Eye (tissue), 1 donor: ENCODE measurements around the gene GID8.

ENCODE experiments used
- DNase-seq: peaks from one replicate; pipeline ENCODE4 v3.0.0-alpha.2; 2015

The GID8 gene

GRCh38 chr20:62959101-62959971 is 21.4 kb downstream of the GID8 start:
- no peak for DNase-seq

GRCh38 chr20:62959998-62960436 is 22.1 kb downstream of the GID8 start:
- DNase-seq, result no peak

- DNase-seq, result peak; percentile 75
These were observed 22.7 kb downstream of the GID8 start for GRCh38 chr20:62960446-62961309.

GRCh38 chr20:62961310-62961783 is 23.4 kb downstream of the GID8 start:
- DNase-seq, result peak; percentile 57

- no peak for DNase-seq
These were observed 23.9 kb downstream of the GID8 start for GRCh38 chr20:62961799-62962198.

GRCh38 chr20:62962221-62962879 is 24.4 kb downstream of the GID8 start:
- no peak for DNase-seq

- no peak for DNase-seq
These were observed 25.1 kb downstream of the GID8 start for GRCh38 chr20:62962891-62963613.

GRCh38 chr20:62963614-62964397 is 25.9 kb downstream of the GID8 start:
- no peak for DNase-seq

GRCh38 chr20:62964700-62965099 is 26.8 kb downstream of the GID8 start:
- DNase-seq, result no peak

GRCh38 chr20:62965363-62965771 is 27.4 kb downstream of the GID8 start:
- DNase-seq, result no peak

- DNase-seq, result no peak
These were observed 28.5 kb downstream of the GID8 start for GRCh38 chr20:62966212-62967148.

GRCh38 chr20:62967149-62967501 is 29.2 kb downstream of the GID8 start:
- no peak for DNase-seq

GRCh38 chr20:62967628-62968351 is 29.8 kb downstream of the GID8 start:
- no peak for DNase-seq

- DNase-seq, result no peak
These were observed 30.6 kb downstream of the GID8 start for GRCh38 chr20:62968378-62969178.

GRCh38 chr20:62969179-62969760 is 31.3 kb downstream of the GID8 start:
- no peak for DNase-seq

GRCh38 chr20:62969939-62970306 is 32.0 kb downstream of the GID8 start:
- DNase-seq, result no peak

- no peak for DNase-seq
These were observed 32.6 kb downstream of the GID8 start for GRCh38 chr20:62970307-62971210.
